Esophagus muscularis mucosa (tissue), 4 donors: ENCODE measurements around the gene TAF3. TPM values are rescaled to one million over a fixed set of nuclear protein-coding genes. Genes with fewer than 3 reads are reported as not detected.

Experiments
- DNase-seq: peaks from one replicate; pipeline ENCODE4 v3.0.0-alpha.2; 2017; ENCODE audit errors: extremely low spot score
- H3K27ac ChIP-seq, 4 donors: fragments of 200-600 bp; sonication (generic); replicated peaks in 1 of 4; 1 replicate in 3 of 4; 2 replicates in 1 of 4; pipeline ENCODE4 v1.5.1; 2016 to 2019; ENCODE audit warnings: mild to moderate bottlenecking in 1 of 4
- H3K27me3 ChIP-seq, 4 donors: fragments of 200-600 bp; sonication (generic); one replicate each; pipeline versions ENCODE4 v1.5.1 to v1.6.0; 2016 to 2019
- H3K36me3 ChIP-seq, 4 donors: fragments of 200-600 bp; sonication (generic); one replicate each; pipeline ENCODE4 v1.5.1; 2016 to 2019
- H3K4me1 ChIP-seq, 4 donors: fragments of 200-600 bp; sonication (generic); one replicate each; pipeline ENCODE4 v1.5.1; 2016 to 2019
- H3K4me3 ChIP-seq, 4 donors: fragments of 200-600 bp; sonication (generic); 1 replicate in 2 of 4; 2 replicates in 2 of 4; pipeline ENCODE4 v1.5.1; 2016 to 2019; ENCODE audit warnings: mild to moderate bottlenecking in 4 of 4, moderate library complexity in 1 of 4
- H3K9me3 ChIP-seq, 4 donors: fragments of 200-600 bp; sonication (generic); 1 replicate in 3 of 4; 2 replicates in 1 of 4; pipeline ENCODE4 v1.5.1; 2016 to 2019
- EP300 ChIP-seq: sonication (generic); formaldehyde crosslinking; IDR thresholded peaks from one replicate; pipeline ENCODE4 v1.6.1; 2017; ENCODE audit warnings: antibody characterized with exemption
- POLR2A ChIP-seq: fragments of 450-650 bp; IDR thresholded peaks from one replicate; pipeline ENCODE4 v1.6.1; 2017; ENCODE audit warnings: antibody characterized with exemption, moderate library complexity, mild to moderate bottlenecking, low read depth
- POLR2AphosphoS5 ChIP-seq, 2 donors: sonication (generic); formaldehyde crosslinking; IDR thresholded peaks; one replicate each; pipeline ENCODE4 v1.6.1; 2017; ENCODE audit warnings: antibody characterized with exemption in 2 of 2
- WGBS: methylation state at CpG from one replicate; pipeline ENCODE4 v1.1.5; 2018; 5-methylcytosine and 5-hydroxymethylcytosine counted together
- intact Hi-C: fragments of 100-400 bp; cut with DNase I; formaldehyde crosslinking; loops from one replicate; pipeline ENCODE4 v1.15.1; 2023
- total RNA-seq, 4 donors: library from RNA; depleted of rRNA; stranded (reverse); fragments of >200 nt; gene quantifications; one replicate each; pipeline versions ENCODE4 v1.1.0 to v1.2.1, GENCODE V29; 2016
- TF ChIP-seq, protein P1 (sequence below), 3 experiments: fragments of 200-600 bp in 2 of 3; fragments of 450-650 bp in 1 of 3; sonication (generic) in 2 of 3; IDR thresholded peaks; one replicate each; pipeline ENCODE4 v1.5.1; 2017 to 2019; ENCODE audit warnings: antibody characterized with exemption in 3 of 3, mild to moderate bottlenecking in 2 of 3, moderate library complexity in 1 of 3

The TAF3 gene
- total RNA-seq, 4 donors from 2014 or later, result 8.8 to 11.2 (median 10.7) TPM

DNA sequence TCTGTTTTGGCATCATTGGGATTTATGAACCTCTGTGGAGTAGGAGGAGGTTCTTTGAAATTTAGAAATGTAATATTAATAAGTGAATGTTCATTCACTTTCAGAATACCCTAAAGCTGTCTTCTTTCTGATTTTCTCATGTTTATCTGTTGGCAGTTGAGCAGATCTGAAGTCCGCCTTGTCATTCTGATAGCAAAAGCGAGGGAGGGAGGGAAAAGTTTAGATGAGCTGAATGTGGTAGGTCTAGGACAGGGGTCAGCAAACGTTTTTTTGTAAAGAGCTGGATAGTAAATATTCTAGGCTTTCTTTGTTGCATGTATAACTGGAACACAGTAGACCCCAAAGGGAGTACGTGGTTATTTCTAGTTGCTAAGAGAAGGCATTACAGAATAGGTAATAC, 141.8 kb downstream of the TAF3 start:
- intact Hi-C loops, result no loop called here
- H3K27me3 ChIP-seq, result no peaks in the 10 kb centered on the region
- WGBS, result 78% methylated on average over 4 of the region's 4 CpGs

DNA sequence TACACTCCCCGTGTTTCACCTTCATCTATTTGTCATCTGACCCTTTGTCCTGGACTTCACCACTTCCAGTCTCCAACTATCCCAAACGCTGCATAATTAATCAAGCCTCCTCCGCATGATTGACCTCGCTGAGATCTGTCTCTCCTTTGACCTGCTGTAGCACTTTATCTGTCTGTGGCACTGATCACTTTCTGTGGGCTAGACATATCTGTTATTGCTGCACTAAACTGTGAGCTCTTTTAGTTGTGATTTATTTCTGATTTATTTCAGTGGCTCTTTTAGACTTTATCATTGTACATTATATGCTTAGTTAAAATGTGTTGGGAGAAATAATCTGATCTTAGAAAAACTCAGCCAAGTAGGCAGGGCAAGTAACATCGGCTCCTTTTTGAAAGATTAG, 144.3 kb downstream of the TAF3 start:
- no peak for DNase-seq
- H3K4me1 ChIP-seq, result no peaks in the 10 kb centered on the region
- WGBS, result 79% methylated on average over 5 of the region's 5 CpGs
- H3K27ac ChIP-seq, result no peak overlapping the region
- H3K4me3 ChIP-seq, result no peak overlapping the region
- H3K36me3 ChIP-seq, result peaks cover 10 to 15% (median 13%) of the 10 kb centered on the region in 4 donors
- intact Hi-C loops, result no loop called here
- no peaks in the 10 kb centered on the region for H3K27me3 ChIP-seq
- TF ChIP-seq, protein P1, sequence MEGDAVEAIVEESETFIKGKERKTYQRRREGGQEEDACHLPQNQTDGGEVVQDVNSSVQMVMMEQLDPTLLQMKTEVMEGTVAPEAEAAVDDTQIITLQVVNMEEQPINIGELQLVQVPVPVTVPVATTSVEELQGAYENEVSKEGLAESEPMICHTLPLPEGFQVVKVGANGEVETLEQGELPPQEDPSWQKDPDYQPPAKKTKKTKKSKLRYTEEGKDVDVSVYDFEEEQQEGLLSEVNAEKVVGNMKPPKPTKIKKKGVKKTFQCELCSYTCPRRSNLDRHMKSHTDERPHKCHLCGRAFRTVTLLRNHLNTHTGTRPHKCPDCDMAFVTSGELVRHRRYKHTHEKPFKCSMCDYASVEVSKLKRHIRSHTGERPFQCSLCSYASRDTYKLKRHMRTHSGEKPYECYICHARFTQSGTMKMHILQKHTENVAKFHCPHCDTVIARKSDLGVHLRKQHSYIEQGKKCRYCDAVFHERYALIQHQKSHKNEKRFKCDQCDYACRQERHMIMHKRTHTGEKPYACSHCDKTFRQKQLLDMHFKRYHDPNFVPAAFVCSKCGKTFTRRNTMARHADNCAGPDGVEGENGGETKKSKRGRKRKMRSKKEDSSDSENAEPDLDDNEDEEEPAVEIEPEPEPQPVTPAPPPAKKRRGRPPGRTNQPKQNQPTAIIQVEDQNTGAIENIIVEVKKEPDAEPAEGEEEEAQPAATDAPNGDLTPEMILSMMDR (IDR thresholded peaks at IDR 0.05), result no peak
- TF ChIP-seq EP300 (no peak), POLR2A (no peak), POLR2AphosphoS5 (IDR thresholded peaks at IDR 0.05) (no peak)
- H3K9me3 ChIP-seq, result no peaks in the 10 kb centered on the region

More for the DNA sequence above, 141.8 kb downstream of the TAF3 start:
- Histone ChIP-seq H3K36me3 (peaks cover 10 to 14% (median 12%) of the 10 kb centered on the region in 4 donors), H3K9me3 (no peaks in the 10 kb centered on the region), H3K4me1 (peaks cover 4 to 21% (median 14%) of the 10 kb centered on the region in 4 donors), H3K4me3 (no peak overlapping the region), H3K27ac (no peak overlapping the region)
- DNase-seq, result no peak
- TF ChIP-seq EP300 (no peak), POLR2A (no peak)
- TF ChIP-seq, protein P1 (IDR thresholded peaks at IDR 0.05), result no peak

DNA sequence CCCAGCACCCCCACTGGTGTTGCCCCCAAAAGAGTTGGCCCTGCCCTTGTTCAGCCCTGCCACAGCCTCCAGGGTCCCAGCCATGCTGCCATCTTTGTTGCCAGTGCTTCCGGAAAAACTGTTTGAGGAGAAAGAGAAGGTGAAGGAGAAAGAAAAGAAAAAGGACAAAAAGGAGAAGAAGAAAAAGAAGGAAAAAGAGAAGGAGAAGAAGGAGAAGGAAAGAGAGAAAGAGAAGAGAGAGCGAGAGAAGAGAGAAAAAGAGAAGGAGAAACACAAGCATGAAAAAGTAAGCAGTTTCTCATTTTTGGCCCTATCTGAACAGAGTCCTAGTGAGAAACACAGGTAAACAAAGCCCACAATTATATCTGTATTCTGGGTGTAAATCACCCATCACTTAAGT, 147.2 kb downstream of the TAF3 start:
- no peak overlapping the region for H3K27ac ChIP-seq
- intact Hi-C loops, result no loop called here
- no peaks in the 10 kb centered on the region for H3K9me3 ChIP-seq
- peaks cover 0 to 7% (median 0%) of the 10 kb centered on the region in 4 donors for H3K4me1 ChIP-seq
- no peak overlapping the region for H3K4me3 ChIP-seq
- TF ChIP-seq EP300 (no peak), POLR2AphosphoS5 (IDR thresholded peaks at IDR 0.05) (no peak)
- TF ChIP-seq, protein P1 (IDR thresholded peaks at IDR 0.05), result no peak
- no peaks in the 10 kb centered on the region for H3K27me3 ChIP-seq
- DNase-seq, result no peak
- H3K36me3 ChIP-seq, result peaks cover 10 to 15% (median 13%) of the 10 kb centered on the region in 4 donors
- 94% methylated on average over 2 of the region's 2 CpGs for WGBS

DNA sequence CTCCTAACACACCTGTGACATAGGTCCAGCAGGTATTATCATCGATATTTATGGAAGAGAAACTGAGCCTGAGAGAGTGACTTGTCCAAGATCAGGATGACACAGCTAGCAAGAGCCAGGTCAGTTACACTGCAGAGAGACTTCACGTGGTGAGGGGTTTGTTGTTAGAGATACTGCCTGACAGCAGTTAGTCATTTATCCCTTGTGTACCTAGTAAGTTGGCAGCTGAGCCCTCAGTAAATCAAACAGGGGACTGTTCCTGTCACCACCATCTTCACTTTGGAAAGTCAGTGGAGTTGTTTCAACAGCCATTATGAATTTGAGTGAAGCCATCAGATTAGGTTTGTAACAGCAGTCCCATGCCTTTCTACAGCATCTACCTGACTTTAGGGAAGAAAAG, 148.7 kb downstream of the TAF3 start:
- DNase-seq, result no peak
- Histone ChIP-seq H3K4me3 (no peak overlapping the region), H3K27me3 (no peaks in the 10 kb centered on the region), H3K9me3 (no peaks in the 10 kb centered on the region), H3K4me1 (peaks cover 0 to 7% (median 0%) of the 10 kb centered on the region in 4 donors), H3K36me3 (peaks cover 10 to 15% (median 13%) of the 10 kb centered on the region in 4 donors), H3K27ac (no peak overlapping the region)
- TF ChIP-seq, protein P1 (IDR thresholded peaks at IDR 0.05), result no peak
- TF ChIP-seq EP300, result no peak
- no peak for TF ChIP-seq POLR2AphosphoS5 (IDR thresholded peaks at IDR 0.05)
- TF ChIP-seq POLR2A, result no peak
- WGBS, result 83% methylated on average over 2 of the region's 2 CpGs
- intact Hi-C loops, result no loop called here

DNA sequence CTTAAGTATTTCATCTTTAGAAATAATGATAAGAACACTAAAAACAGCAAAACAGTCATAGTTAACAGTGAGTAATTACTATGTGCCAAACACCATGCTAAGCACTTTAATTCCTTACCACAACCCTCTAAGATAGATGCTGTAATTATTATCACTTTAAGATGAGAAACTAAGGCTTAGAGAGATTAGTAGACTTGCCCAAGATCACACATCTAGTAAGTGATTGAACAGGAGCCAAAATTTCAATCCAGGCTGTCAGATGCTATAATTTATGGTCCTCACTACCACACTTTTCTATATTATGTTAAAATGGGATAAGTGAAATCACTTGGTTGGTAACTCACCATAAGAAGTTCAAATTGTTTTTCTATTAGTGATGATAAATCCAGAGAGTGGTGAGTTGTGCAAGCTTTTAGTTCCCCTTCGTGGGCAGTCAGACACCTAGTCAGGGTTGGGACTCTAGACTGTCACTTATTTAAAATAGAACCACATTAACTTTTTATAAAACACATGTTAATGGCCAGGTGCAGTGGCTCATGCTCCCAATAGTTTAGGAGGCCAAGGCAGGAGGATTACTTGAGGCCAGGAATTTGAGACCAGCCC, 150.3 kb downstream of the TAF3 start:
- peaks cover 0 to 7% (median 0%) of the 10 kb centered on the region in 4 donors for H3K4me1 ChIP-seq
- no peak for DNase-seq
- 90% methylated on average over 1 of the region's 1 CpG for WGBS
- no peaks in the 10 kb centered on the region for H3K27me3 ChIP-seq
- TF ChIP-seq EP300 (no peak), POLR2A (no peak), POLR2AphosphoS5 (IDR thresholded peaks at IDR 0.05) (no peak)
- TF ChIP-seq, protein P1 (IDR thresholded peaks at IDR 0.05), result no peak
- H3K9me3 ChIP-seq, result no peaks in the 10 kb centered on the region
- no peak overlapping the region for H3K4me3 ChIP-seq
- H3K27ac ChIP-seq, result no peak overlapping the region
- peaks cover 10 to 15% (median 13%) of the 10 kb centered on the region in 4 donors for H3K36me3 ChIP-seq
- intact Hi-C loops, result no loop called here
